Liver (tissue), 9 donors: ENCODE data around the gene PCP2. TPM values are rescaled to one million over a fixed set of nuclear protein-coding genes. Genes with fewer than 3 reads are reported as not detected.

ENCODE experiments used
- DNase-seq: peaks from one replicate; pipeline ENCODE4 v3.0.0-alpha.2; 2017; ENCODE audit warnings: low spot score
- H3K27ac ChIP-seq, 2 donors: one replicate each; pipeline ENCODE4 v1.7.0; 2013; ENCODE audit warnings: inconsistent platforms in 2 of 2, low read length in 2 of 2, control low read depth in 1 of 2, low read depth in 1 of 2, mild to moderate bottlenecking in 1 of 2
- H3K27me3 ChIP-seq, 4 donors: one replicate each; pipeline versions ENCODE4 v1.6.1 to v1.7.0; 2013; ENCODE audit warnings: low read length in 3 of 4, inconsistent platforms in 1 of 4, mild to moderate bottlenecking in 1 of 4, moderate library complexity in 1 of 4; ENCODE audit not compliant: control insufficient read depth in 4 of 4, insufficient read depth in 4 of 4
- H3K36me3 ChIP-seq, 4 donors: one replicate each; pipeline versions ENCODE4 v1.6.1 to v1.7.0; 2013; ENCODE audit warnings: low read length in 3 of 4, mild to moderate bottlenecking in 3 of 4, low read depth in 1 of 4, moderate library complexity in 1 of 4; ENCODE audit not compliant: control insufficient read depth in 4 of 4, insufficient read depth in 3 of 4
- H3K4me1 ChIP-seq, 4 donors: one replicate each; pipeline versions ENCODE4 v1.6.1 to v1.7.0; 2013; ENCODE audit warnings: low read length in 3 of 4, mild to moderate bottlenecking in 3 of 4, moderate library complexity in 1 of 4; ENCODE audit not compliant: control insufficient read depth in 4 of 4, insufficient read depth in 4 of 4
- H3K4me3 ChIP-seq, 3 donors: one replicate each; pipeline versions ENCODE4 v1.6.1 to v1.7.0; 2013; ENCODE audit warnings: low read length in 3 of 3, control low read depth in 1 of 3, low read depth in 1 of 3, mild to moderate bottlenecking in 1 of 3
- H3K9ac ChIP-seq, 2 donors: one replicate each; pipeline ENCODE4 v1.7.0; 2013; ENCODE audit warnings: low read length in 2 of 2, mild to moderate bottlenecking in 2 of 2, moderate library complexity in 2 of 2, control low read depth in 1 of 2, low read depth in 1 of 2
- H3K9me3 ChIP-seq, 4 donors: one replicate each; pipeline versions ENCODE4 v1.6.1 to v1.7.0; 2013; ENCODE audit warnings: low read length in 3 of 4; ENCODE audit not compliant: control insufficient read depth in 4 of 4
- EGR1 ChIP-seq, 2 donors: IDR thresholded peaks; 2 replicates each; pipeline ENCODE4 v1.6.1; 2016 to 2018; ENCODE audit warnings: antibody characterized with exemption in 2 of 2, low read depth in 2 of 2
- FOXA2 ChIP-seq: IDR thresholded peaks from 2 replicates; pipeline ENCODE4 v1.6.1; 2016; ENCODE audit warnings: antibody characterized with exemption
- JUND ChIP-seq, 2 donors: IDR thresholded peaks; 2 replicates each; pipeline ENCODE4 v1.6.1; 2016; ENCODE audit warnings: antibody characterized with exemption in 2 of 2
- MAX ChIP-seq: IDR thresholded peaks from 2 replicates; pipeline ENCODE4 v1.6.1; 2016; ENCODE audit warnings: antibody characterized with exemption
- NR2F2 ChIP-seq: IDR thresholded peaks from 2 replicates; pipeline ENCODE4 v1.6.1; 2016; ENCODE audit warnings: antibody characterized with exemption
- RAD21 ChIP-seq, 2 donors: IDR thresholded peaks; 2 replicates each; pipeline ENCODE4 v1.6.1; 2016; ENCODE audit warnings: antibody characterized with exemption in 2 of 2, mild to moderate bottlenecking in 2 of 2
- REST ChIP-seq: IDR thresholded peaks from 2 replicates; pipeline ENCODE4 v1.6.1; 2016; ENCODE audit warnings: antibody characterized with exemption, mild to moderate bottlenecking
- RXRA ChIP-seq, 2 donors: IDR thresholded peaks; 2 replicates each; pipeline ENCODE4 v1.6.1; 2017 to 2018; ENCODE audit warnings: antibody characterized with exemption in 2 of 2, mild to moderate bottlenecking in 1 of 2
- SP1 ChIP-seq: IDR thresholded peaks from 2 replicates; pipeline ENCODE4 v1.6.1; 2018; ENCODE audit warnings: antibody characterized with exemption, mild to moderate bottlenecking
- TAF1 ChIP-seq: conservative IDR thresholded peaks from 2 replicates; pipeline ENCODE4 v1.6.1; 2016; ENCODE audit warnings: antibody characterized with exemption, mild to moderate bottlenecking
- YY1 ChIP-seq: IDR thresholded peaks from 2 replicates; pipeline ENCODE4 v1.6.1; 2016; ENCODE audit warnings: antibody characterized with exemption, mild to moderate bottlenecking
- ZBTB33 ChIP-seq: IDR thresholded peaks from 2 replicates; pipeline ENCODE4 v1.6.1; 2016; ENCODE audit warnings: antibody characterized with exemption
- WGBS: extraction: QIAGEN DNeasy Blood & Tissue Kit; methylation state at CpG from one replicate; pipeline ENCODE4 v1.1.7; 2013; 5-methylcytosine and 5-hydroxymethylcytosine counted together
- polyA plus RNA-seq, 2 donors: library from polyadenylated mRNA; stranded (reverse) in 1 of 2; unstranded in 1 of 2; fragments of 200-250 nt in 1 of 2; fragments of >200 nt in 1 of 2; fragmentation: Nextera tagmentation in 1 of 2; extraction: Ambion mirVana in 1 of 2; gene quantifications; one replicate each; pipeline versions ENCODE4 v1.2.1 to v1.2.3, GENCODE V29; 2013 to 2015
- total RNA-seq, 2 donors: library from RNA; depleted of rRNA; stranded (reverse); fragments of >200 nt; gene quantifications; one replicate each; pipeline ENCODE4 v1.2.3, GENCODE V29; 2014
- donor health status: healthy.
- donor health status: healthy.
- donor health status: healthy.
- donor health status: healthy.
- donor health status: healthy.

Gene PCP2
- total and polyA plus RNA-seq, 4 donors = 0.08 to 0.25 TPM; not detected in 2

GRCh38 chr19:7646426-7646700, 12.8 kb upstream of the PCP2 start:
- 93% methylated on average over 8 of the region's 8 CpGs for WGBS
- Histone ChIP-seq H3K36me3 (peaks cover 0 to 3% (median 0%) of the 10 kb centered on the region in 4 donors), H3K4me1 (peaks cover 0 to 5% (median 0%) of the 10 kb centered on the region in 4 donors), H3K27me3 (no peaks in the 10 kb centered on the region), H3K9me3 (no peaks in the 10 kb centered on the region), H3K9ac (no peak overlapping the region), H3K27ac (no peak overlapping the region), H3K4me3 (no peak overlapping the region)
- DNase-seq = no peak
- no peak for TF ChIP-seq RAD21 (IDR thresholded peaks at IDR 0.05)
- no peak for TF ChIP-seq NR2F2
- TF ChIP-seq MAX = no peak
- no peak for TF ChIP-seq RXRA (IDR thresholded peaks at IDR 0.05)
- no peak for TF ChIP-seq ZBTB33
- TF ChIP-seq REST = no peak
- TF ChIP-seq EGR1 (IDR thresholded peaks at IDR 0.05; ENCODE audit: low read depth in 2 of 2) = no peak

DNA sequence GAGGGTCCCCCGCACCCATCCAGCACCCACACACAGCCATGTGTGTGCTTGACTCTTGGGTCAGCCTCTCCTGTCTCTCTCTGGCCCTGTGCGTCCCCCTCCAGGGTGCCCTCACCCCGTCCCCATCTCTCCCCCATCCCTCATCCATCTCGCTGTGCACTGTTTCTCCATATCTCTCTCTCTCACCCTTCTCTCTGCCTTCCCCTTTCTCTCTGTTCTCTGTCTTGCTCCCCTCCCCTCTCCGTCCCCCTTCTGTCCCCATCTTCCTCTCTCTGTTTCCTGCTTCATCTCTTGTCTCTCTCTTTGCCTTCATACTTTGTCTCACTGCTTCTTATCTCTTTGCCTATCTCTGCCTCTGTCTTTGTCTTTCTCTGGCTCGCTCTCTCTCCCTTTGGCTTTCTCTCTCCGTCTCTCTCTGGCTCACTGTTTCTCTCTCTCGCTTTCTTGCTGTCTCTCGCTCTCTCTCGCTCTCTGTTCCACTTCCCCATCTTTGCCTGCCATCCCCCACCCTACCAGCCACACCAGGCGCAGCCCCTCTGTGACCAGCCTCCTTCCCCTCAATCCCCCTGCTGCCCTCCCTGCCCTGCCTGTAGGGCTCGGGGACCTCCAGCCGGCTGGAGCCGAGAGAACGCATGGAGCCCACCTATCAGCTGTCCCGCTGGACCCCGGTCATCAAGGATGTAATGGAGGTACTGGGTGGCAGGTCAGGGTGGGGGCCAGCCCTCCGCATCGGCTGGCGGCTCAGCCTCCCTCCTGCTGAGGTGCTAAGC, 12.3 kb upstream of the PCP2 start:
- Histone ChIP-seq H3K27me3 (no peaks in the 10 kb centered on the region), H3K36me3 (peaks cover 0 to 3% (median 0%) of the 10 kb centered on the region in 4 donors), H3K9ac (no peak overlapping the region), H3K4me1 (peaks cover 0 to 5% (median 0%) of the 10 kb centered on the region in 4 donors), H3K27ac (no peak overlapping the region), H3K4me3 (no peak overlapping the region), H3K9me3 (no peaks in the 10 kb centered on the region)
- TF ChIP-seq FOXA2 (no peak), ZBTB33 (no peak)
- DNase-seq = no peak
- WGBS = 85% methylated on average over 20 of the region's 20 CpGs

- TF ChIP-seq NR2F2 (no peak), SP1 (no peak), TAF1 (no peak), EGR1 (IDR thresholded peaks at IDR 0.05; ENCODE audit: low read depth in 2 of 2) (no peak), RXRA (IDR thresholded peaks at IDR 0.05) (no peak), YY1 (no peak), JUND (IDR thresholded peaks at IDR 0.05) (no peak)
These were observed 11.6 kb upstream of the PCP2 start for GRCh38 chr19:7645163-7645562.

More at GRCh38 chr19:7645163-7645562, 11.6 kb upstream of the PCP2 start:
- WGBS = 90% methylated on average over 14 of the region's 14 CpGs
- no peak overlapping the region for H3K4me3 ChIP-seq
- no peak for DNase-seq
- H3K27ac ChIP-seq = no peak overlapping the region
- H3K4me1 ChIP-seq = peaks cover 0 to 5% (median 0%) of the 10 kb centered on the region in 4 donors
- H3K36me3 ChIP-seq = peaks cover 0 to 3% (median 0%) of the 10 kb centered on the region in 4 donors
- no peak overlapping the region for H3K9ac ChIP-seq
- H3K9me3 ChIP-seq = no peaks in the 10 kb centered on the region
- no peaks in the 10 kb centered on the region for H3K27me3 ChIP-seq
